HCT116 (cell line): ENCODE data around the gene KIAA0825. TPM values are rescaled to one million over a fixed set of nuclear protein-coding genes. Genes with fewer than 3 reads are reported as not detected.

Source experiments
- ATAC-seq: fragments of 200-7000 bp; cut with Tn5 transposase; 2 replicates; pipeline ENCODE4 v1.9.1; 2020; ENCODE audit warnings: mild to moderate bottlenecking, moderate library complexity
- BruUV-seq: library from RNA; stranded (reverse); fragments of 400-500 nt; replicated peaks from 2 replicates; lab custom pipeline; 2021; lab: Mats Ljungman, UMichigan
- CTCF ChIA-PET: fragments of 300-600 bp; sonication (Branson Sonifier 250); formaldehyde crosslinking; loops from one replicate; lab custom pipeline; 2021; ENCODE audit warnings: antibody characterized with exemption; lab: Charles Lee
- POLR2A ChIA-PET: fragments of 300-600, 350-600 bp; sonication (Branson Sonifier 250); formaldehyde crosslinking; loops from one replicate; lab custom pipeline; 2021; ENCODE audit warnings: antibody characterized with exemption; lab: Charles Lee
- RAD21 ChIA-PET, 2 experiments: fragments of 300-600 bp; sonication (Branson Sonifier 250); formaldehyde crosslinking; loops; one replicate each; lab custom pipeline; 2023; ENCODE audit warnings: low total read pairs in 2 of 2; ENCODE audit not compliant: uncharacterized antibody in 2 of 2, unreplicated experiment in 2 of 2, low non-redundant PET in 1 of 2; lab: Charles Lee
- DNase-seq: peaks from one replicate; pipeline ENCODE4 v3.0.0-alpha.2; 2010; ENCODE audit warnings: low read depth, low spot score
- H2AFZ ChIP-seq: fragments of 200-600 bp; shearing (Covaris generic), sonication (generic); 2 replicates; pipeline ENCODE4 v1.6.1; 2017; ENCODE audit warnings: low read depth, mixed run types, mixed read lengths, antibody characterized with exemption, low read length; ENCODE audit not compliant: poor library complexity, severe bottlenecking
- H3K27ac ChIP-seq: 2 replicates; pipeline ENCODE4 v1.5.1; 2012; ENCODE audit warnings: low read depth, low read length
- H3K27me3 ChIP-seq: fragments of 200-600 bp; sonication (generic); 2 replicates; pipeline ENCODE4 v1.6.1; 2016; ENCODE audit warnings: mixed run types, low read length, mixed read lengths; ENCODE audit not compliant: insufficient read depth
- H3K36me3 ChIP-seq, 2 experiments: fragments of 200-500 bp in 1 of 2; fragments of 200-600 bp in 1 of 2; sonication (Bioruptor generic) in 1 of 2; sonication (generic) in 1 of 2; 2 replicates each; pipeline versions ENCODE4 v1.5.1 to v1.6.1; 2014 to 2016; ENCODE audit warnings: low read length in 2 of 2, inconsistent platforms in 1 of 2, mixed read lengths in 1 of 2, mixed run types in 1 of 2; ENCODE audit not compliant: insufficient read depth in 2 of 2, control insufficient read depth in 1 of 2
- H3K4me1 ChIP-seq, 2 experiments: fragments of 200-600 bp in 1 of 2; sonication (generic) in 1 of 2; 2 replicates each; pipeline versions ENCODE4 v1.5.1 to v1.6.1; 2012 to 2017; ENCODE audit warnings: low read length in 2 of 2, inconsistent platforms in 1 of 2, mild to moderate bottlenecking in 1 of 2, mixed read lengths in 1 of 2, mixed run types in 1 of 2, moderate library complexity in 1 of 2; ENCODE audit not compliant: insufficient read depth in 2 of 2, control insufficient read depth in 1 of 2
- H3K4me2 ChIP-seq: fragments of 200-600 bp; sonication (generic); 2 replicates; pipeline ENCODE4 v1.6.1; 2017; ENCODE audit warnings: mixed run types, low read length, mixed read lengths
- H3K4me3 ChIP-seq, 2 experiments: fragments of 200-600 bp in 1 of 2; sonication (generic) in 1 of 2; replicated peaks in 1 of 2; 2 replicates each; pipeline ENCODE4 v1.5.1; 2011 to 2016; ENCODE audit warnings: low read length in 2 of 2, control low read depth in 1 of 2, low read depth in 1 of 2, mild to moderate bottlenecking in 1 of 2, mixed read lengths in 1 of 2, mixed run types in 1 of 2
- H3K79me2 ChIP-seq: fragments of 200-600 bp; sonication (generic); 2 replicates; pipeline ENCODE4 v1.6.1; 2017; ENCODE audit warnings: mild to moderate bottlenecking, mixed run types, low read length, moderate library complexity, mixed read lengths; ENCODE audit not compliant: insufficient read depth
- H3K9ac ChIP-seq: fragments of 200-600 bp; sonication (generic); 2 replicates; pipeline ENCODE4 v1.6.1; 2016; ENCODE audit warnings: low read length, mixed read lengths
- H3K9me2 ChIP-seq: fragments of 200-600 bp; sonication (generic), shearing (Covaris generic); 2 replicates; pipeline ENCODE4 v1.6.1; 2017; ENCODE audit warnings: mixed run types, mild to moderate bottlenecking, moderate library complexity; ENCODE audit not compliant: insufficient read depth
- H3K9me3 ChIP-seq, 2 experiments: fragments of 200-500 bp in 1 of 2; fragments of 200-600 bp in 1 of 2; sonication (Bioruptor generic) in 1 of 2; sonication (generic) in 1 of 2; 2 replicates each; pipeline ENCODE4 v1.6.1; 2014 to 2017; ENCODE audit warnings: low read length in 2 of 2, mixed read lengths in 2 of 2, inconsistent platforms in 1 of 2, low read depth in 1 of 2, mild to moderate bottlenecking in 1 of 2, mixed run types in 1 of 2, moderate library complexity in 1 of 2; ENCODE audit not compliant: control insufficient read depth in 1 of 2, insufficient read depth in 1 of 2
- H4K20me1 ChIP-seq: fragments of 200-600 bp; sonication (generic), shearing (Covaris generic); 2 replicates; pipeline ENCODE4 v1.6.1; 2017; ENCODE audit warnings: mixed run types, mild to moderate bottlenecking, moderate library complexity; ENCODE audit not compliant: insufficient read depth
- CBX3 ChIP-seq: IDR thresholded peaks from 2 replicates; pipeline ENCODE4 v1.6.1; 2012; ENCODE audit warnings: low read depth
- CEBPB ChIP-seq: IDR thresholded peaks from 2 replicates; pipeline ENCODE4 v1.6.1; 2012; ENCODE audit warnings: low read depth
- CTCF ChIP-seq, 3 experiments: fragments of 200-600 bp in 1 of 3; sonication (generic) in 1 of 3; IDR thresholded peaks in 2 of 3; conservative IDR thresholded peaks in 1 of 3; 2 replicates each; pipeline ENCODE4 v1.5.1; 2012 to 2017; ENCODE audit warnings: low read depth in 2 of 3, low read length in 2 of 3, antibody characterized with exemption in 1 of 3, borderline replicate concordance in 1 of 3, control low read depth in 1 of 3, mild to moderate bottlenecking in 1 of 3, mixed read lengths in 1 of 3, mixed run types in 1 of 3, moderate library complexity in 1 of 3; ENCODE audit not compliant: insufficient read depth in 1 of 3
- EGR1 ChIP-seq: IDR thresholded peaks from 2 replicates; pipeline ENCODE4 v1.6.1; 2012; ENCODE audit warnings: low read depth
- ELF1 ChIP-seq: IDR thresholded peaks from 2 replicates; pipeline ENCODE4 v1.6.1; 2012; ENCODE audit warnings: low read depth, borderline replicate concordance
- EZH2 ChIP-seq: fragments of 200-600 bp; sonication (generic); IDR thresholded peaks from 2 replicates; pipeline ENCODE4 v1.6.1; 2017; ENCODE audit warnings: antibody characterized with exemption, mixed run types
- FOSL1 ChIP-seq: IDR thresholded peaks from 2 replicates; pipeline ENCODE4 v1.6.1; 2012; ENCODE audit warnings: low read depth
- JUND ChIP-seq: IDR thresholded peaks from 2 replicates; pipeline ENCODE4 v1.6.1; 2012
- POLR2A ChIP-seq: IDR thresholded peaks from 2 replicates; pipeline ENCODE4 v1.7.0; 2011; ENCODE audit warnings: borderline replicate concordance; ENCODE audit not compliant: insufficient read depth, insufficient read length; ENCODE audit errors: extremely low read depth
- POLR2AphosphoS5 ChIP-seq: IDR thresholded peaks from 2 replicates; pipeline ENCODE4 v1.6.1; 2011; ENCODE audit warnings: mild to moderate bottlenecking, low read depth, low read length, moderate library complexity
- RAD21 ChIP-seq: IDR thresholded peaks from 2 replicates; pipeline ENCODE4 v1.6.1; 2012; ENCODE audit warnings: low read depth, mild to moderate bottlenecking
- REST ChIP-seq: IDR thresholded peaks from 2 replicates; pipeline ENCODE4 v1.6.1; 2012; ENCODE audit warnings: low read depth
- SIN3A ChIP-seq: IDR thresholded peaks from 2 replicates; pipeline ENCODE4 v1.6.1; 2012; ENCODE audit warnings: low read depth
- SP1 ChIP-seq: IDR thresholded peaks from 2 replicates; pipeline ENCODE4 v1.6.1; 2012; ENCODE audit warnings: low read depth
- SRF ChIP-seq: IDR thresholded peaks from 2 replicates; pipeline ENCODE4 v1.6.1; 2012; ENCODE audit warnings: low read depth
- TCF7L2 ChIP-seq: IDR thresholded peaks from 2 replicates; pipeline ENCODE4 v1.7.0; 2011; ENCODE audit warnings: borderline replicate concordance, inconsistent platforms; ENCODE audit not compliant: insufficient read depth, insufficient read length; ENCODE audit errors: extremely low read depth
- ZBTB33 ChIP-seq: IDR thresholded peaks from 2 replicates; pipeline ENCODE4 v1.6.1; 2011; ENCODE audit warnings: mild to moderate bottlenecking, low read length, moderate library complexity; ENCODE audit not compliant: insufficient replicate concordance; ENCODE audit errors: extremely low read depth
- ZFX ChIP-seq: fragments of 450-650 bp; IDR thresholded peaks from 2 replicates; pipeline ENCODE4 v1.6.1; 2017
- ZNF274 ChIP-seq: fragments of 200-500 bp; sonication (Bioruptor generic); IDR thresholded peaks from 2 replicates; pipeline ENCODE4 v1.6.1; 2014; ENCODE audit warnings: mild to moderate bottlenecking, low read depth, low read length, inconsistent platforms
- intact Hi-C: fragments of 100-400 bp; cut with micrococcal nuclease; formaldehyde crosslinking; loops from 2 replicates; pipeline ENCODE4 v1.10.0; 2022
- total RNA-seq: library from RNA; stranded (reverse); gene quantifications from one replicate; pipeline ENCODE4 v1.2.1, GENCODE V29; 2021; ENCODE audit not compliant: unreplicated experiment

Gene KIAA0825
- total RNA-seq, 1 experiment from 2014 or later, result 1.4 TPM

- no peaks in the 10 kb centered on the region for H3K27me3 ChIP-seq
These were observed 488.3 kb downstream of the KIAA0825 start for GRCh38 chr5:94130077-94130476.

More at GRCh38 chr5:94130077-94130476, 488.3 kb downstream of the KIAA0825 start:
- Histone ChIP-seq H3K4me1 (no peaks in the 10 kb centered on the region), H3K27ac (no peak overlapping the region), H2AFZ (no peak overlapping the region), H3K4me3 (no peak overlapping the region), H3K9me2 (no peaks in the 10 kb centered on the region), H3K9ac (no peak overlapping the region), H3K4me2 (no peak overlapping the region), H3K9me3 (no peaks in the 10 kb centered on the region), H3K36me3 (no peaks in the 10 kb centered on the region), H3K79me2 (no peaks in the 10 kb centered on the region), H4K20me1 (no peaks in the 10 kb centered on the region)
- POLR2A ChIA-PET, result no interaction called here
- no peak for DNase-seq
- BruUV-seq, result no TSS peak
- TF ChIP-seq CEBPB, result no peak
- TF ChIP-seq TCF7L2, result no peak
- no peak for TF ChIP-seq ZNF274
- no peak for TF ChIP-seq SIN3A
- no peak for TF ChIP-seq POLR2AphosphoS5
- no peak for TF ChIP-seq ELF1
- TF ChIP-seq SRF, result no peak
- TF ChIP-seq CTCF (IDR thresholded peaks at IDR 0.05 in 2 of 3, conservative IDR thresholded peaks at IDR 0.05 in 1 of 3; ENCODE audit: borderline replicate concordance in 1 of 3, insufficient read depth in 1 of 3, low read depth in 2 of 3, low read length in 2 of 3), result no peak
- no peak for TF ChIP-seq POLR2A
- TF ChIP-seq ZFX, result no peak
- TF ChIP-seq REST, result no peak
- no peak for TF ChIP-seq RAD21
- no peak for TF ChIP-seq EZH2
- no peak for TF ChIP-seq ZBTB33
- TF ChIP-seq EGR1, result no peak
- TF ChIP-seq JUND, result no peak
- no peak for TF ChIP-seq FOSL1
- no peak for TF ChIP-seq SP1
- TF ChIP-seq CBX3, result no peak
- CTCF ChIA-PET, result no interaction called here
- ATAC-seq, result no peak
- intact Hi-C loops, result no loop called here
- RAD21 ChIA-PET, result no interaction called here
